Liver (tissue), 9 donors: Measurements from ENCODE around the gene CALML6. TPM values are rescaled to one million over a fixed set of nuclear protein-coding genes. Genes with fewer than 3 reads are reported as not detected.

Source experiments
- DNase-seq: peaks from one replicate; pipeline ENCODE4 v3.0.0-alpha.2; 2017; ENCODE audit warnings: low spot score
- H3K27ac ChIP-seq, 2 donors: one replicate each; pipeline ENCODE4 v1.7.0; 2013; ENCODE audit warnings: inconsistent platforms in 2 of 2, low read length in 2 of 2, control low read depth in 1 of 2, low read depth in 1 of 2, mild to moderate bottlenecking in 1 of 2
- H3K27me3 ChIP-seq, 4 donors: one replicate each; pipeline versions ENCODE4 v1.6.1 to v1.7.0; 2013; ENCODE audit warnings: low read length in 3 of 4, inconsistent platforms in 1 of 4, mild to moderate bottlenecking in 1 of 4, moderate library complexity in 1 of 4; ENCODE audit not compliant: control insufficient read depth in 4 of 4, insufficient read depth in 4 of 4
- H3K36me3 ChIP-seq, 4 donors: one replicate each; pipeline versions ENCODE4 v1.6.1 to v1.7.0; 2013; ENCODE audit warnings: low read length in 3 of 4, mild to moderate bottlenecking in 3 of 4, low read depth in 1 of 4, moderate library complexity in 1 of 4; ENCODE audit not compliant: control insufficient read depth in 4 of 4, insufficient read depth in 3 of 4
- H3K4me1 ChIP-seq, 4 donors: one replicate each; pipeline versions ENCODE4 v1.6.1 to v1.7.0; 2013; ENCODE audit warnings: low read length in 3 of 4, mild to moderate bottlenecking in 3 of 4, moderate library complexity in 1 of 4; ENCODE audit not compliant: control insufficient read depth in 4 of 4, insufficient read depth in 4 of 4
- H3K4me3 ChIP-seq, 3 donors: one replicate each; pipeline versions ENCODE4 v1.6.1 to v1.7.0; 2013; ENCODE audit warnings: low read length in 3 of 3, control low read depth in 1 of 3, low read depth in 1 of 3, mild to moderate bottlenecking in 1 of 3
- H3K9ac ChIP-seq, 2 donors: one replicate each; pipeline ENCODE4 v1.7.0; 2013; ENCODE audit warnings: low read length in 2 of 2, mild to moderate bottlenecking in 2 of 2, moderate library complexity in 2 of 2, control low read depth in 1 of 2, low read depth in 1 of 2
- H3K9me3 ChIP-seq, 4 donors: one replicate each; pipeline versions ENCODE4 v1.6.1 to v1.7.0; 2013; ENCODE audit warnings: low read length in 3 of 4; ENCODE audit not compliant: control insufficient read depth in 4 of 4
- ATF3 ChIP-seq: IDR thresholded peaks from 2 replicates; pipeline ENCODE4 v1.6.1; 2016; ENCODE audit warnings: antibody characterized with exemption
- EGR1 ChIP-seq, 2 donors: IDR thresholded peaks; 2 replicates each; pipeline ENCODE4 v1.6.1; 2016 to 2018; ENCODE audit warnings: antibody characterized with exemption in 2 of 2, low read depth in 2 of 2
- FOXA1 ChIP-seq: IDR thresholded peaks from 2 replicates; pipeline ENCODE4 v1.6.1; 2016; ENCODE audit warnings: antibody characterized with exemption
- FOXA2 ChIP-seq: IDR thresholded peaks from 2 replicates; pipeline ENCODE4 v1.6.1; 2016; ENCODE audit warnings: antibody characterized with exemption
- GABPA ChIP-seq, 2 donors: IDR thresholded peaks in 1 of 2; conservative IDR thresholded peaks in 1 of 2; 2 replicates each; pipeline ENCODE4 v1.6.1; 2016; ENCODE audit warnings: antibody characterized with exemption in 2 of 2, mild to moderate bottlenecking in 1 of 2, moderate library complexity in 1 of 2
- HNF4A ChIP-seq, 2 donors: conservative IDR thresholded peaks; 2 replicates each; pipeline ENCODE4 v1.6.1; 2016; ENCODE audit warnings: antibody characterized with exemption in 2 of 2, mild to moderate bottlenecking in 2 of 2
- HNF4G ChIP-seq: IDR thresholded peaks from 2 replicates; pipeline ENCODE4 v1.6.1; 2016; ENCODE audit warnings: antibody characterized with exemption
- JUND ChIP-seq, 2 donors: IDR thresholded peaks; 2 replicates each; pipeline ENCODE4 v1.6.1; 2016; ENCODE audit warnings: antibody characterized with exemption in 2 of 2
- NR2F2 ChIP-seq: IDR thresholded peaks from 2 replicates; pipeline ENCODE4 v1.6.1; 2016; ENCODE audit warnings: antibody characterized with exemption
- RAD21 ChIP-seq, 2 donors: IDR thresholded peaks; 2 replicates each; pipeline ENCODE4 v1.6.1; 2016; ENCODE audit warnings: antibody characterized with exemption in 2 of 2, mild to moderate bottlenecking in 2 of 2
- REST ChIP-seq: IDR thresholded peaks from 2 replicates; pipeline ENCODE4 v1.6.1; 2016; ENCODE audit warnings: antibody characterized with exemption, mild to moderate bottlenecking
- RXRA ChIP-seq, 2 donors: IDR thresholded peaks; 2 replicates each; pipeline ENCODE4 v1.6.1; 2017 to 2018; ENCODE audit warnings: antibody characterized with exemption in 2 of 2, mild to moderate bottlenecking in 1 of 2
- SP1 ChIP-seq: IDR thresholded peaks from 2 replicates; pipeline ENCODE4 v1.6.1; 2018; ENCODE audit warnings: antibody characterized with exemption, mild to moderate bottlenecking
- TAF1 ChIP-seq: conservative IDR thresholded peaks from 2 replicates; pipeline ENCODE4 v1.6.1; 2016; ENCODE audit warnings: antibody characterized with exemption, mild to moderate bottlenecking
- YY1 ChIP-seq: IDR thresholded peaks from 2 replicates; pipeline ENCODE4 v1.6.1; 2016; ENCODE audit warnings: antibody characterized with exemption, mild to moderate bottlenecking
- WGBS: extraction: QIAGEN DNeasy Blood & Tissue Kit; methylation state at CpG from one replicate; pipeline ENCODE4 v1.1.7; 2013; 5-methylcytosine and 5-hydroxymethylcytosine counted together
- polyA plus RNA-seq, 2 donors: library from polyadenylated mRNA; stranded (reverse) in 1 of 2; unstranded in 1 of 2; fragments of 200-250 nt in 1 of 2; fragments of >200 nt in 1 of 2; fragmentation: Nextera tagmentation in 1 of 2; extraction: Ambion mirVana in 1 of 2; gene quantifications; one replicate each; pipeline versions ENCODE4 v1.2.1 to v1.2.3, GENCODE V29; 2013 to 2015
- total RNA-seq, 2 donors: library from RNA; depleted of rRNA; stranded (reverse); fragments of >200 nt; gene quantifications; one replicate each; pipeline ENCODE4 v1.2.3, GENCODE V29; 2014
- TF ChIP-seq, protein P1 (sequence below): fragments of 150-350 bp; IDR thresholded peaks from 2 replicates; pipeline ENCODE4 v1.5.1; 2017; ENCODE audit warnings: improper control_type of control experiment, low read depth, low read length; ENCODE audit not compliant: missing input control
- TF ChIP-seq, protein P2 (sequence below): IDR thresholded peaks from 2 replicates; pipeline ENCODE4 v1.6.1; 2016; ENCODE audit warnings: antibody characterized with exemption
- donor health status: healthy.
- donor health status: healthy.
- donor health status: healthy.
- donor health status: healthy.
- donor health status: healthy.

CALML6 gene
- total and polyA plus RNA-seq, 4 donors, result 0.15 to 0.67 (median 0.47) TPM; not detected in 1

GRCh38 chr1:1921459-1921862 is 6.4 kb downstream of the CALML6 start (continued):
- TF ChIP-seq FOXA2 (no peak), GABPA (IDR thresholded peaks at IDR 0.05 in 1 of 2, conservative IDR thresholded peaks at IDR 0.05 in 1 of 2) (no peak), ATF3 (no peak), TAF1 (no peak), SP1 (no peak), RXRA (IDR thresholded peaks at IDR 0.05) (no peak), HNF4G (no peak), RAD21 (IDR thresholded peaks at IDR 0.05) (no peak), FOXA1 (no peak)
- TF ChIP-seq, protein P1, sequence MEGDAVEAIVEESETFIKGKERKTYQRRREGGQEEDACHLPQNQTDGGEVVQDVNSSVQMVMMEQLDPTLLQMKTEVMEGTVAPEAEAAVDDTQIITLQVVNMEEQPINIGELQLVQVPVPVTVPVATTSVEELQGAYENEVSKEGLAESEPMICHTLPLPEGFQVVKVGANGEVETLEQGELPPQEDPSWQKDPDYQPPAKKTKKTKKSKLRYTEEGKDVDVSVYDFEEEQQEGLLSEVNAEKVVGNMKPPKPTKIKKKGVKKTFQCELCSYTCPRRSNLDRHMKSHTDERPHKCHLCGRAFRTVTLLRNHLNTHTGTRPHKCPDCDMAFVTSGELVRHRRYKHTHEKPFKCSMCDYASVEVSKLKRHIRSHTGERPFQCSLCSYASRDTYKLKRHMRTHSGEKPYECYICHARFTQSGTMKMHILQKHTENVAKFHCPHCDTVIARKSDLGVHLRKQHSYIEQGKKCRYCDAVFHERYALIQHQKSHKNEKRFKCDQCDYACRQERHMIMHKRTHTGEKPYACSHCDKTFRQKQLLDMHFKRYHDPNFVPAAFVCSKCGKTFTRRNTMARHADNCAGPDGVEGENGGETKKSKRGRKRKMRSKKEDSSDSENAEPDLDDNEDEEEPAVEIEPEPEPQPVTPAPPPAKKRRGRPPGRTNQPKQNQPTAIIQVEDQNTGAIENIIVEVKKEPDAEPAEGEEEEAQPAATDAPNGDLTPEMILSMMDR, result no peak

GRCh38 chr1:1921901-1922701 is 7.0 kb downstream of the CALML6 start:
- H3K9me3 ChIP-seq, result no peaks in the 10 kb centered on the region
- WGBS, result 95% methylated on average over 16 of the region's 16 CpGs
- no peaks in the 10 kb centered on the region for H3K36me3 ChIP-seq
- H3K4me3 ChIP-seq, result no peak overlapping the region
- H3K4me1 ChIP-seq, result peaks cover 17 to 25% (median 22%) of the 10 kb centered on the region in 4 donors
- no peak overlapping the region for H3K9ac ChIP-seq
- no peak for TF ChIP-seq RXRA (IDR thresholded peaks at IDR 0.05)
- no peak for TF ChIP-seq HNF4G
- no peaks in the 10 kb centered on the region for H3K27me3 ChIP-seq
- no peak overlapping the region for H3K27ac ChIP-seq
- no peak for DNase-seq

GRCh38 chr1:1922702-1922955 is 7.6 kb downstream of the CALML6 start:
- Histone ChIP-seq H3K9ac (no peak overlapping the region), H3K27ac (no peak overlapping the region), H3K36me3 (no peaks in the 10 kb centered on the region), H3K27me3 (no peaks in the 10 kb centered on the region), H3K4me1 (peaks cover 17 to 25% (median 24%) of the 10 kb centered on the region in 4 donors), H3K9me3 (no peaks in the 10 kb centered on the region), H3K4me3 (no peak overlapping the region)
- 83% methylated on average over 6 of the region's 6 CpGs for WGBS
- no peak for DNase-seq
- TF ChIP-seq FOXA1, result no peak
- no peak for TF ChIP-seq YY1
- TF ChIP-seq NR2F2, result no peak
- TF ChIP-seq RAD21 (IDR thresholded peaks at IDR 0.05), result no peak
- no peak for TF ChIP-seq RXRA (IDR thresholded peaks at IDR 0.05)

DNA sequence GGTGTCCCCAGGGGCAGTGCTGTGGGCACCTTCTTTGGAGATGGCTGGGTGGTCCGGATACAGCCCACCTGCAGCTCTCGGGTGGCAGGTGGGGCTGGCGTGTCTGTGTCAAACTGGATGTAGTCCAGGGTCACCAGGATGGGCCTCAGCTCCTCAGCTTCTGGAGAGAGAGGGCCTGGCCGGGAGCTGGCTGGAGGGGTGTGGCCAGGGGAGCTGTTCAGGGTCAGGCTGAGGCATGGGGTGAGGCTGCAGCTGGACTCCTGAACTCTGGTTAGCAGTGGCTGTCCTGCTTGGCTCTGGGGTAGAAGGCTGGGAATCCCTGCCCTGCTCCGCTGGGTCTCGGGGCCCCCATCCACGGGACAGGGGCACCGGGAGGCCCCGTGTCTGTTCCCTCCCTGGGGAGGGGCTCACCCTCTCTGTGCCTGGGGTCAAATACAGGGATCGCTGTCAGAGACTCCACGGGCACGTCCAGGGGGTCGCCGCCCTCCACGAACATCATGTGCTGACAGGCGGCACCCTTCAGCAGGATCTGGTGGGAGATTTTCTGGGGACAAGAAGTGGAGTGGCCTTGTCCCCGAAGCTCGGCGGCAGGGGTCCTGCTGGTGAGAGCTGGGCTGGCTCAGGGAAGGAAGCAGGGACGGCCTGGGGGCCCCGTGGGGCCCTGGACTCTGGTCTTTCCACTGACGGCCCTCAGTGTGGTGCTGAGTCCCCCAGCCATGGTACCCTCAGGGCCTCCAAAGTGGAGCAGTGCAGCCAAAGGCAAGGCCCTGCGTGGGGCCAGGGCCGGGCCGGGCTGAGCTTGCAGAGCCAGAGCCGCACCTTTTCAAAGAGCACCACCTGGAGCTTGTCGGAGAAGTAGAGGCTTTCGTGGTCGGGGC is 8.1 kb downstream of the CALML6 start:
- H3K9ac ChIP-seq, result no peak overlapping the region
- no peaks in the 10 kb centered on the region for H3K27me3 ChIP-seq
- DNase-seq, result no peak
- H3K9me3 ChIP-seq, result no peaks in the 10 kb centered on the region
- peaks cover 17 to 27% (median 26%) of the 10 kb centered on the region in 4 donors for H3K4me1 ChIP-seq
- H3K36me3 ChIP-seq, result no peaks in the 10 kb centered on the region
- H3K4me3 ChIP-seq, result no peak overlapping the region
- H3K27ac ChIP-seq, result no peak overlapping the region
- WGBS, result 57% methylated on average over 29 of the region's 29 CpGs
- TF ChIP-seq REST (no peak), JUND (IDR thresholded peaks at IDR 0.05) (no peak), YY1 (no peak), RXRA (IDR thresholded peaks at IDR 0.05) (peak; percentile 50 to 73), GABPA (IDR thresholded peaks at IDR 0.05 in 1 of 2, conservative IDR thresholded peaks at IDR 0.05 in 1 of 2) (no peak), EGR1 (IDR thresholded peaks at IDR 0.05; ENCODE audit: low read depth in 2 of 2) (no peak), NR2F2 (no peak), HNF4A (conservative IDR thresholded peaks at IDR 0.05) (peak; percentile 90 to 95), FOXA2 (no peak), HNF4G (no peak), TAF1 (no peak)
- TF ChIP-seq, protein P2, sequence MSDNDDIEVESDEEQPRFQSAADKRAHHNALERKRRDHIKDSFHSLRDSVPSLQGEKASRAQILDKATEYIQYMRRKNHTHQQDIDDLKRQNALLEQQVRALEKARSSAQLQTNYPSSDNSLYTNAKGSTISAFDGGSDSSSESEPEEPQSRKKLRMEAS, result no peak
